Nephron (organoid): ENCODE results near the gene CCDC9.
A peak's percentile ranks its signal among the peaks of the same experiment; 100 is the strongest.

Experiments
- H3K27ac Mint-ChIP-seq, 3 experiments: 2 replicates each; pipeline ENCODE4 v1.8.0; 2020; ENCODE audit warnings: mixed read lengths in 3 of 3, mild to moderate bottlenecking in 2 of 3, moderate library complexity in 1 of 3
- H3K27me3 Mint-ChIP-seq: 2 replicates; pipeline ENCODE4 v1.8.0; 2021; ENCODE audit warnings: low read depth, mild to moderate bottlenecking, moderate library complexity, mixed read lengths
- H3K36me3 Mint-ChIP-seq: 2 replicates; pipeline ENCODE4 v1.8.0; 2020; ENCODE audit warnings: low read depth, mixed read lengths
- H3K4me1 Mint-ChIP-seq: 2 replicates; pipeline ENCODE4 v1.8.0; 2020; ENCODE audit warnings: mixed read lengths
- H3K4me3 Mint-ChIP-seq, 3 experiments: 2 replicates each; pipeline ENCODE4 v1.8.0; 2020; ENCODE audit warnings: mild to moderate bottlenecking in 3 of 3, mixed read lengths in 3 of 3, moderate library complexity in 2 of 3
- H3K9me3 Mint-ChIP-seq: 2 replicates; pipeline ENCODE4 v1.8.0; 2020; ENCODE audit warnings: mixed read lengths
- CTCF ChIP-seq, 3 experiments: fragments of 200-600 bp; sonication (generic); IDR thresholded peaks; one replicate each; pipeline ENCODE4 v1.5.0; 2021; ENCODE audit warnings: antibody characterized with exemption in 3 of 3; ENCODE audit not compliant: unreplicated experiment in 3 of 3

CCDC9 gene

GRCh38 chr19:47228168-47228936 lies 28.0 kb upstream of the CCDC9 start:
- H3K36me3 Mint-ChIP-seq: peaks cover 5% of the 10 kb centered on the region
- H3K27me3 Mint-ChIP-seq: peaks cover 6% of the 10 kb centered on the region
- no peak overlapping the region for H3K4me3 Mint-ChIP-seq
- H3K9me3 Mint-ChIP-seq: no peaks in the 10 kb centered on the region
- H3K4me1 Mint-ChIP-seq: peaks cover 18% of the 10 kb centered on the region
- H3K27ac Mint-ChIP-seq: peak overlapping the region in 1 of 3 experiments; percentile 92
- TF ChIP-seq CTCF (IDR thresholded peaks at IDR 0.05; ENCODE audit: unreplicated experiment in 3 of 3): no peak

GRCh38 chr19:47228937-47229675 lies 27.2 kb upstream of the CCDC9 start:
- H3K4me1 Mint-ChIP-seq: peaks cover 18% of the 10 kb centered on the region

GRCh38 chr19:47229676-47230053 lies 26.7 kb upstream of the CCDC9 start:
- Mint-ChIP-seq H3K27ac (no peak overlapping the region), H3K4me3 (no peak overlapping the region), H3K36me3 (peaks cover 5% of the 10 kb centered on the region), H3K9me3 (no peaks in the 10 kb centered on the region), H3K4me1 (peaks cover 18% of the 10 kb centered on the region), H3K27me3 (peaks cover 7% of the 10 kb centered on the region)
- TF ChIP-seq CTCF (IDR thresholded peaks at IDR 0.05; ENCODE audit: unreplicated experiment in 3 of 3): no peak

More at GRCh38 chr19:47228937-47229675, 27.2 kb upstream of the CCDC9 start:
- no peak overlapping the region for H3K4me3 Mint-ChIP-seq
- H3K27me3 Mint-ChIP-seq: peaks cover 6% of the 10 kb centered on the region
- H3K36me3 Mint-ChIP-seq: peaks cover 5% of the 10 kb centered on the region
- H3K27ac Mint-ChIP-seq: no peak overlapping the region
- TF ChIP-seq CTCF (IDR thresholded peaks at IDR 0.05; ENCODE audit: unreplicated experiment in 3 of 3): no peak
- no peaks in the 10 kb centered on the region for H3K9me3 Mint-ChIP-seq

- Mint-ChIP-seq H3K27me3 (peaks cover 11% of the 10 kb centered on the region), H3K9me3 (no peaks in the 10 kb centered on the region), H3K4me1 (peaks cover 17% of the 10 kb centered on the region), H3K4me3 (peak overlapping the region in 1 of 3 experiments; percentile 45), H3K36me3 (peaks cover 5% of the 10 kb centered on the region), H3K27ac (no peak overlapping the region)
- peak; percentile 79 to 89 (median 85) for TF ChIP-seq CTCF (IDR thresholded peaks at IDR 0.05; ENCODE audit: unreplicated experiment in 3 of 3)
Observed at GRCh38 chr19:47230054-47230920, 26.0 kb upstream of the CCDC9 start.

GRCh38 chr19:47230921-47231214 lies 25.5 kb upstream of the CCDC9 start, which contains the start of gene BBC3:
Gene BBC3 (minus strand): TSS chr19:47231199. CDS start chr19:47228431, 2,768 bp downstream.
- no peak for TF ChIP-seq CTCF (IDR thresholded peaks at IDR 0.05; ENCODE audit: unreplicated experiment in 3 of 3)
- H3K4me1 Mint-ChIP-seq: peaks cover 12% of the 10 kb centered on the region
- no peaks in the 10 kb centered on the region for H3K36me3 Mint-ChIP-seq
- peak within 1 kb of the TSS; percentile 79 to 87 (median 85) for H3K4me3 Mint-ChIP-seq
- peak within 1 kb of the TSS; percentile 40 to 83 (median 65) for H3K27ac Mint-ChIP-seq
- no peaks in the 10 kb centered on the region for H3K9me3 Mint-ChIP-seq
- peaks cover 11% of the 10 kb centered on the region for H3K27me3 Mint-ChIP-seq
